SHP77 treated with DMSO at 0.1 percent for 48 hours (cell line): ENCODE results near the gene GLT6D1.

Source experiments
- DNase-seq: peaks from one replicate; lab custom pipeline; 2025; lab: John Stamatoyannopoulos, UW

The GLT6D1 gene

GRCh38 chr9:135584371-135584770 is 55.0 kb downstream of the GLT6D1 start:
- DNase-seq: no peak

GRCh38 chr9:135583688-135584011 is 55.7 kb downstream of the GLT6D1 start:
- DNase-seq: no peak

GRCh38 chr9:135582966-135583687 is 56.2 kb downstream of the GLT6D1 start:
- DNase-seq: no peak

- no peak for DNase-seq
These were observed 56.8 kb downstream of the GLT6D1 start for GRCh38 chr9:135582541-135582940.

- no peak for DNase-seq
These were observed 57.5 kb downstream of the GLT6D1 start for GRCh38 chr9:135581636-135582426.

- no peak for DNase-seq
These were observed 58.5 kb downstream of the GLT6D1 start for GRCh38 chr9:135580664-135581380.

GRCh38 chr9:135579889-135580660 is 59.3 kb downstream of the GLT6D1 start:
- DNase-seq: no peak

GRCh38 chr9:135579356-135579755 is 60.0 kb downstream of the GLT6D1 start:
- no peak for DNase-seq

GRCh38 chr9:135577256-135577655 is 62.1 kb downstream of the GLT6D1 start:
- no peak for DNase-seq

GRCh38 chr9:135575995-135576631 is 63.2 kb downstream of the GLT6D1 start:
- no peak for DNase-seq

- DNase-seq: no peak
These were observed 64.4 kb downstream of the GLT6D1 start for GRCh38 chr9:135574943-135575342.

- no peak for DNase-seq
These were observed 65.0 kb downstream of the GLT6D1 start for GRCh38 chr9:135574331-135574730.
